ENCODE data around the gene SIK2. TPM values are rescaled to one million over a fixed set of nuclear protein-coding genes. Genes with fewer than 3 reads are reported as not detected.

Gene SIK2
- total RNA-seq, 1 experiment from 2014 or later, result 13.9 TPM

GRCh38 chr11:111620518-111620917 lies 18.3 kb downstream of the SIK2 start:
- no peak for TF ChIP-seq CTCF (IDR thresholded peaks at IDR 0.05; ENCODE audit: unreplicated experiment)
- CTCF ChIA-PET, result no interaction called here
- H3K27ac Mint-ChIP-seq (ENCODE audit: unreplicated experiment), result no peak overlapping the region
- DNase-seq, result no peak
- H3K36me3 Mint-ChIP-seq (ENCODE audit: insufficient read depth, unreplicated experiment), result peaks cover 8% of the 10 kb centered on the region
- peaks cover 7% of the 10 kb centered on the region for H3K9me3 Mint-ChIP-seq (ENCODE audit: low read depth, unreplicated experiment)
- H3K27me3 Mint-ChIP-seq (ENCODE audit: unreplicated experiment), result no peaks in the 10 kb centered on the region
- no peak overlapping the region for H3K4me3 Mint-ChIP-seq (ENCODE audit: low read depth, unreplicated experiment)
- intact Hi-C loops (cut with micrococcal nuclease; ENCODE audit: unreplicated experiment), result no loop called here
- peaks cover 9% of the 10 kb centered on the region for H3K4me1 Mint-ChIP-seq (ENCODE audit: low read depth, unreplicated experiment)
- no TSS peak for BruUV-seq (replicated peaks)

- intact Hi-C loops (cut with micrococcal nuclease; ENCODE audit: unreplicated experiment), result no loop called here
- CTCF ChIA-PET, result no interaction called here
- no peak overlapping the region for H3K27ac Mint-ChIP-seq (ENCODE audit: unreplicated experiment)
These were observed 21.3 kb downstream of the SIK2 start for GRCh38 chr11:111623527-111624030.

GRCh38 chr11:111624608-111625007 lies 22.4 kb downstream of the SIK2 start:
- intact Hi-C loops (cut with micrococcal nuclease; ENCODE audit: unreplicated experiment), result no loop called here
- CTCF ChIA-PET, result no interaction called here
- BruUV-seq (replicated peaks), result no TSS peak
- H3K27me3 Mint-ChIP-seq (ENCODE audit: unreplicated experiment), result no peaks in the 10 kb centered on the region
- DNase-seq, result no peak
- peaks cover 8% of the 10 kb centered on the region for H3K36me3 Mint-ChIP-seq (ENCODE audit: insufficient read depth, unreplicated experiment)
- TF ChIP-seq CTCF (IDR thresholded peaks at IDR 0.05; ENCODE audit: unreplicated experiment), result no peak
- no peak overlapping the region for H3K27ac Mint-ChIP-seq (ENCODE audit: unreplicated experiment)
- no peak overlapping the region for H3K4me3 Mint-ChIP-seq (ENCODE audit: low read depth, unreplicated experiment)
- H3K4me1 Mint-ChIP-seq (ENCODE audit: low read depth, unreplicated experiment), result peaks cover 25% of the 10 kb centered on the region
- peaks cover 7% of the 10 kb centered on the region for H3K9me3 Mint-ChIP-seq (ENCODE audit: low read depth, unreplicated experiment)

More at GRCh38 chr11:111623527-111624030, 21.3 kb downstream of the SIK2 start:
- Mint-ChIP-seq H3K4me3 (ENCODE audit: low read depth, unreplicated experiment) (no peak overlapping the region), H3K4me1 (ENCODE audit: low read depth, unreplicated experiment) (peaks cover 24% of the 10 kb centered on the region), H3K36me3 (ENCODE audit: insufficient read depth, unreplicated experiment) (peaks cover 8% of the 10 kb centered on the region), H3K9me3 (ENCODE audit: low read depth, unreplicated experiment) (peaks cover 7% of the 10 kb centered on the region), H3K27me3 (ENCODE audit: unreplicated experiment) (no peaks in the 10 kb centered on the region)
- TF ChIP-seq CTCF (IDR thresholded peaks at IDR 0.05; ENCODE audit: unreplicated experiment), result no peak
- no peak for DNase-seq
- BruUV-seq (replicated peaks), result no TSS peak

- CTCF ChIA-PET, result no interaction called here
- peaks cover 8% of the 10 kb centered on the region for H3K36me3 Mint-ChIP-seq (ENCODE audit: insufficient read depth, unreplicated experiment)
- BruUV-seq (replicated peaks), result no TSS peak
- DNase-seq, result no peak
- no peaks in the 10 kb centered on the region for H3K27me3 Mint-ChIP-seq (ENCODE audit: unreplicated experiment)
- H3K4me3 Mint-ChIP-seq (ENCODE audit: low read depth, unreplicated experiment), result no peak overlapping the region
- H3K9me3 Mint-ChIP-seq (ENCODE audit: low read depth, unreplicated experiment), result peaks cover 7% of the 10 kb centered on the region
- H3K4me1 Mint-ChIP-seq (ENCODE audit: low read depth, unreplicated experiment), result peaks cover 25% of the 10 kb centered on the region
- H3K27ac Mint-ChIP-seq (ENCODE audit: unreplicated experiment), result no peak overlapping the region
- no peak for TF ChIP-seq CTCF (IDR thresholded peaks at IDR 0.05; ENCODE audit: unreplicated experiment)
- intact Hi-C loops (cut with micrococcal nuclease; ENCODE audit: unreplicated experiment), result no loop called here
These were observed 25.3 kb downstream of the SIK2 start for GRCh38 chr11:111627591-111627990.

All from Calu3 (cell line).